ENCODE measurements around the gene MAP2K2.

MAP2K2 gene

GRCh38 chr19:4094291-4094690 is 29.6 kb downstream of the MAP2K2 start:
- no peak overlapping the region for H3K27ac ChIP-seq
- in situ Hi-C loops (cut with HindIII; ENCODE audit: low pct_ligation_motif_present, low sequenced_read_pairs): no loop called here
- H3K27me3 ChIP-seq (replicated peaks): no peaks in the 10 kb centered on the region
- peaks cover 60% of the 10 kb centered on the region for H3K36me3 ChIP-seq (replicated peaks)
- no peak for TF ChIP-seq CTCF (IDR thresholded peaks at IDR 0.05; ENCODE audit: low read depth, low read length, missing control alignments)
- DNase-seq: no peak
- no peak overlapping the region for H3K4me3 ChIP-seq (ENCODE audit: low read depth, low read length)

GRCh38 chr19:4093643-4094175 is 30.2 kb downstream of the MAP2K2 start:
- in situ Hi-C loops (cut with HindIII; ENCODE audit: low pct_ligation_motif_present, low sequenced_read_pairs): no loop called here
- DNase-seq: no peak
- Histone ChIP-seq H3K27me3 (replicated peaks) (no peaks in the 10 kb centered on the region), H3K36me3 (replicated peaks) (peaks cover 57% of the 10 kb centered on the region), H3K27ac (no peak overlapping the region), H3K4me3 (ENCODE audit: low read depth, low read length) (no peak overlapping the region)
- no peak for TF ChIP-seq CTCF (IDR thresholded peaks at IDR 0.05; ENCODE audit: low read depth, low read length, missing control alignments)

DNA sequence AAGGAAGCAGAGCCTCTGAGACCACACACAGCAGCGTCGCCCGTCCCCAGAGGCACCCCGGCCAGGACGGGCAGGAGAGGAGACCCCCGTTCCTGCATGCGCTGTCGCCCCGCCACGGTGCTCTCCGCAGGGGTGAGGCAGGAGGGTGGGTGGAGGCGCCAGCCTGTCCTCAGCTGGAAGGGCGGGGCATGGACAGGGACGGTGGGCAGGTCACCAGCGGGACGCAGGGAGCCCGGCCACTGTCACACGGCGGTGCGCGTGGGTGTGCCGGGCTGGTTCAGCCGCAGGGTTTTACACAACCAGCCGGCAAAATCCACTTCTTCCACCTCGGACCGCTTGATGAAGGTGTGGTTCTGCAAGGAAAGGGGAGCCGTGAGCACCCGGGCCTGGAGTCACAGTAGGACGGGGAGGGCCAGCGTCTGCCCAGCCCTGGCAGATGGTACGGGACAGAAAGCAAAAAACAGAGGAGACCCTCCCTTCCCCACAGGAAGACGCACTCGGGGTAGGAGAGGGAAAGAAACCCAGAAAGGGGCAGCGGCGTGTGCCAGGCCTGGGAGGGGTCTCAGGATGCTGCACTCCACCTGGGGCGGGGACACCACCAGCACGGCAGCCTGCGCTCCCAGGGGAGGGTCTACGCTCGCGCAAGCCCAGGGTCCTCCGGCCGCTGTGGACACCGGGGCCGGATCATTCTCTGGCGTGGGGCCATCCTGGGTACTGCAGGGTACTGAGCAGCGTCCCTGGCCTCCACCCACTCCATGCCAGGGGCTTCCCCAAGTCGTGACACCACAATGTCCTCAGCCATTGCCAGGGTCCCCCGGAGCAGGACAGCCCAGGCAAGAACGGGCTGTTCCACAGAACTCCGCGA is 33.3 kb downstream of the MAP2K2 start:
- Histone ChIP-seq H3K27ac (no peak overlapping the region), H3K27me3 (replicated peaks) (no peaks in the 10 kb centered on the region), H3K4me3 (ENCODE audit: low read depth, low read length) (no peak overlapping the region), H3K36me3 (replicated peaks) (peaks cover 44% of the 10 kb centered on the region)
- no peak for TF ChIP-seq CTCF (IDR thresholded peaks at IDR 0.05; ENCODE audit: low read depth, low read length, missing control alignments)
- in situ Hi-C loops (cut with HindIII; ENCODE audit: low pct_ligation_motif_present, low sequenced_read_pairs): no loop called here
- DNase-seq: no peak

- no peak for TF ChIP-seq CTCF (IDR thresholded peaks at IDR 0.05; ENCODE audit: low read depth, low read length, missing control alignments)
- no peak overlapping the region for H3K4me3 ChIP-seq (ENCODE audit: low read depth, low read length)
- H3K27me3 ChIP-seq (replicated peaks): no peaks in the 10 kb centered on the region
- H3K27ac ChIP-seq: no peak overlapping the region
- in situ Hi-C loops (cut with HindIII; ENCODE audit: low pct_ligation_motif_present, low sequenced_read_pairs): no loop called here
- peaks cover 37% of the 10 kb centered on the region for H3K36me3 ChIP-seq (replicated peaks)
- no peak for DNase-seq
Measured at GRCh38 chr19:4089946-4090345, 34.0 kb downstream of the MAP2K2 start.

DNA sequence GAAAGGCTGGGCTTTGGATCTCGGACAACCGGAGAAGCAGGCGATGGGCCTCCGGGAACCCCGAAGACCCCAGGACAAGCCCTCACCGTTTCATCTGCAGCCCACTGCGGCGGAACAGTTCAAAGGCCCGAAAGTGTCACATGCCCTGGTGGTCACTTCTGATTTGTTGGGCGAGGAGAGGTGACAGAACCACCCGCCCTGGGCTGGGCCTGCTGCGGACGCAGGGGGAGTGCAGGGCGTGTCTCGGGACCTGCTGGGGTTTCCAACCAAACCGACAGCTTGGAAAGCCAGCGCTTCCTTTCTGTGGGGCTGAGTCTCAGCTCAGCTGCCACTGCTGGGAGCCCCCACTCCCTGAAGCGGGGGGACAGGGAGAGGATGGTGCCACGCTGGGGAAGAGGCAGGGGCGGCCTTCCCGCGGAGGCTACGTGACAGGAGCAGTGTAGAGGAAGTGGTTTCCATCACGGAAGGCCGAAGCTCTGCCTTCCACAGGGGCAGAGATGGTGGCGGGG is 34.5 kb downstream of the MAP2K2 start:
- H3K36me3 ChIP-seq (replicated peaks): peaks cover 34% of the 10 kb centered on the region
- no peak overlapping the region for H3K27ac ChIP-seq
- no peak overlapping the region for H3K4me3 ChIP-seq (ENCODE audit: low read depth, low read length)
- no peaks in the 10 kb centered on the region for H3K27me3 ChIP-seq (replicated peaks)
- DNase-seq: no peak
- in situ Hi-C loops (cut with HindIII; ENCODE audit: low pct_ligation_motif_present, low sequenced_read_pairs): no loop called here
- no peak for TF ChIP-seq CTCF (IDR thresholded peaks at IDR 0.05; ENCODE audit: low read depth, low read length, missing control alignments)
